Ovary (tissue), 9 donors: ENCODE data around the gene CACNA2D3. TPM values are rescaled to one million over a fixed set of nuclear protein-coding genes. Genes with fewer than 3 reads are reported as not detected.

Source experiments
- DNase-seq, 5 donors: peaks; one replicate each; pipeline ENCODE4 v3.0.0-alpha.2; 2019 to 2020
- H3K27ac ChIP-seq, 2 donors: fragments of 200-600 bp; one replicate each; pipeline versions ENCODE4 v1.5.1 to v1.8.0; 2019 to 2022
- H3K27me3 ChIP-seq: fragments of 200-600 bp; one replicate; pipeline ENCODE4 v1.8.0; 2022
- H3K36me3 ChIP-seq: fragments of 200-600 bp; sonication (generic); one replicate; pipeline ENCODE4 v1.5.1; 2019
- H3K4me1 ChIP-seq: one replicate; pipeline ENCODE4 v1.8.1; 2013; ENCODE audit warnings: mild to moderate bottlenecking, moderate library complexity; ENCODE audit not compliant: insufficient read depth
- H3K4me3 ChIP-seq: fragments of 200-600 bp; sonication (generic); one replicate; pipeline ENCODE4 v1.5.1; 2017
- H3K9me3 ChIP-seq, 2 donors: fragments of 200-600 bp in 1 of 2; sonication (generic) in 1 of 2; one replicate each; pipeline versions ENCODE4 v1.5.1 to v1.8.1; 2013 to 2019; ENCODE audit warnings: mild to moderate bottlenecking in 1 of 2, moderate library complexity in 1 of 2
- CTCF ChIP-seq, 3 donors: fragments of 450-650 bp in 2 of 3; fragments of 200-600 bp in 1 of 3; IDR thresholded peaks; one replicate each; pipeline versions ENCODE4 v1.5.1 to v1.8.0; 2016 to 2022; ENCODE audit warnings: antibody characterized with exemption in 3 of 3, mild to moderate bottlenecking in 1 of 3
- EP300 ChIP-seq: sonication (generic); formaldehyde crosslinking; IDR thresholded peaks from one replicate; pipeline ENCODE4 v1.6.1; 2017; ENCODE audit warnings: antibody characterized with exemption
- POLR2A ChIP-seq: fragments of 450-650 bp; IDR thresholded peaks from one replicate; pipeline ENCODE4 v1.6.1; 2017; ENCODE audit warnings: antibody characterized with exemption, mild to moderate bottlenecking, moderate library complexity
- WGBS, 3 donors: extraction: QIAGEN DNeasy Blood & Tissue Kit in 1 of 3; methylation state at CpG; one replicate each; pipeline versions ENCODE4 v1.1.5 to v1.1.7; 2013 to 2017; 5-methylcytosine and 5-hydroxymethylcytosine counted together
- intact Hi-C, 4 donors: fragments of 100-400 bp; cut with DNase I; formaldehyde crosslinking; loops; one replicate each; pipeline versions ENCODE4 v1.11.0 to v1.15.1; 2022 to 2023
- polyA plus RNA-seq, 2 donors: library from polyadenylated mRNA; stranded (reverse); fragments of 200-250 nt in 1 of 2; fragments of 350-450 nt in 1 of 2; fragmentation: Illumina TruSeq in 1 of 2; extraction: RNeasy Lipid Tissue Mini Kit (QIAGEN cat#74804) in 1 of 2; gene quantifications; one replicate each; pipeline ENCODE4 v1.2.3, GENCODE V29; 2013 to 2014
- total RNA-seq, 7 donors: library from RNA; depleted of rRNA in 2 of 7; stranded (reverse); fragments of >200 nt in 2 of 7; fragmentation: NEBNext Ultra II Directional in 3 of 7; extraction: Animal tissue kit (Norgen Biotek cat#: 25700) in 3 of 7; gene quantifications; one replicate each; pipeline versions ENCODE4 v1.1.0 to v1.2.4, GENCODE V29; 2016 to 2023
- donor health status: DM: no; HTN: no; CAD: no; lungs with moderate emphysema.
- donor health status: DM: no; HTN: no; CAD: no.
- donor health status: Bipolar disorder and iron deficiency.
- donor health status: DM: yes; HTN: yes; CAD: no.
- donor health status: DM: no; HTN: no; CAD: no.
- donor health status: DM: yes; HTN: yes; CAD: no.

The CACNA2D3 gene
- total and polyA plus RNA-seq, 9 donors: 2.0 to 10.1 (median 4.7) TPM

- no peaks in the 10 kb centered on the region for H3K36me3 ChIP-seq
- no peak overlapping the region for H3K4me3 ChIP-seq
- TF ChIP-seq CTCF (IDR thresholded peaks at IDR 0.05): no peak
- no peak for TF ChIP-seq EP300
- no peak for TF ChIP-seq POLR2A
- no peak for DNase-seq
- no peaks in the 10 kb centered on the region for H3K4me1 ChIP-seq
- no peaks in the 10 kb centered on the region for H3K27me3 ChIP-seq
- intact Hi-C loops: no loop called here
- no peaks in the 10 kb centered on the region for H3K9me3 ChIP-seq
- no peak overlapping the region for H3K27ac ChIP-seq
- 74 to 77% (median 76%) methylated on average over 2 of the region's 2 CpGs for WGBS, 3 donors
These were observed 519.1 kb downstream of the CACNA2D3 start for GRCh38 chr3:54641226-54642014.

- H3K36me3 ChIP-seq: no peaks in the 10 kb centered on the region
These were observed 519.8 kb downstream of the CACNA2D3 start for GRCh38 chr3:54642147-54642546.

GRCh38 chr3:54647721-54648120 is 525.4 kb downstream of the CACNA2D3 start:
- DNase-seq: no peak
- no peaks in the 10 kb centered on the region for H3K9me3 ChIP-seq
- no peak overlapping the region for H3K4me3 ChIP-seq
- H3K27ac ChIP-seq: no peak overlapping the region
- no peaks in the 10 kb centered on the region for H3K36me3 ChIP-seq
- no peaks in the 10 kb centered on the region for H3K27me3 ChIP-seq
- no peak for TF ChIP-seq EP300
- no peak for TF ChIP-seq CTCF (IDR thresholded peaks at IDR 0.05)
- TF ChIP-seq POLR2A: no peak
- intact Hi-C loops: no loop called here
- no peaks in the 10 kb centered on the region for H3K4me1 ChIP-seq

More at GRCh38 chr3:54642147-54642546, 519.8 kb downstream of the CACNA2D3 start:
- intact Hi-C loops: no loop called here
- 86 to 94% (median 92%) methylated on average over 6 of the region's 6 CpGs for WGBS, 3 donors
- TF ChIP-seq EP300 (no peak), CTCF (IDR thresholded peaks at IDR 0.05) (no peak), POLR2A (no peak)
- DNase-seq: no peak
- Histone ChIP-seq H3K4me3 (no peak overlapping the region), H3K9me3 (no peaks in the 10 kb centered on the region), H3K27me3 (no peaks in the 10 kb centered on the region), H3K27ac (no peak overlapping the region), H3K4me1 (no peaks in the 10 kb centered on the region)

GRCh38 chr3:54649551-54649950 is 527.2 kb downstream of the CACNA2D3 start:
- Histone ChIP-seq H3K4me1 (no peaks in the 10 kb centered on the region), H3K9me3 (no peaks in the 10 kb centered on the region), H3K27me3 (no peaks in the 10 kb centered on the region), H3K27ac (no peak overlapping the region), H3K36me3 (no peaks in the 10 kb centered on the region), H3K4me3 (no peak overlapping the region)
- no peak for DNase-seq
- no peak for TF ChIP-seq CTCF (IDR thresholded peaks at IDR 0.05)
- TF ChIP-seq EP300: no peak
- no peak for TF ChIP-seq POLR2A
- intact Hi-C loops: no loop called here
